Measurements from ENCODE around the gene CYTH4. TPM values are rescaled to one million over a fixed set of nuclear protein-coding genes. Genes with fewer than 3 reads are reported as not detected.

Gene CYTH4
- total RNA-seq, 1 experiment from 2014 or later: 3.8 TPM

DNA sequence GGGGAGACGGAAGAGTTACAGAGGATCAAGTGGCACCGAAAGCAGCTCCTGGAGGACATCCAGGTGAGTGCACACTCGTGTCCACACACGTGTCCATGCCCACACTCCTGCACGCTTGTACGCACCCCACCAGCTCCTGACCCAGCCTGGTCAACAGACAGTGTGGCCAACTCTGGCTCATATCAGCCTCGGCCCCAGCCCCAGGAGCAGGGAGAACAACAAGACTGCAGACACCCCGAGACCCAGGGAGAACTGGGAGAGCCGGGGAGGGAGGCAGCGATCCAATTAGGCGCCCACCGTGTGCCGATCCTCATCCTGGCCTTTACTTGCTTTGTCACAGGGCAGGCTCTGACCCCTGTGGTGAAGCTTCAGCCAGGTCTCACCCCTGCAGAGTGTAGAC, 10.3 kb downstream of the CYTH4 start (continued):
- TF ChIP-seq ZBTB33 (IDR thresholded peaks at IDR 0.05; ENCODE audit: extremely low read depth, insufficient replicate concordance, low read length) (no peak), ATF3 (IDR thresholded peaks at IDR 0.05) (no peak), REST (IDR thresholded peaks at IDR 0.05; ENCODE audit: low read depth) (no peak), SIN3A (IDR thresholded peaks at IDR 0.05; ENCODE audit: low read depth) (no peak)

DNA sequence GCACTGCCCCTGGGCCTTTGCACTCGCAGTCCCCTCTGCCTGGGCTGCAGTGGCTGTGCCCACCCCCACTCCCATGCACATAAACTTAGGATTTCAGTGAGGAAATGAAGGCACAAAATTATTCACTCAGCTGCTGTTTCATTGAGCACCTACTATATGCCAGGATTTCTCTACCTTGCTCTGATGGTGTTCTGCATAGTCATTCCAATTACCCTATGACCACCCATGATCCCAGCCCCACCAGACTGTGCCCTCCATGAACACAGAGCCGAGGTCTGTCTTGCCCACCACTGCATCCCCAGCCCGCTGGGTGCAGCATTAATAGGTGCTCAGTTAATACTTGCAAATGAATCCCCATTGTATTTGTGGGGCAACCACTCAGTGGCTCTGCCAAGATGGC, 10.9 kb downstream of the CYTH4 start:
- Histone ChIP-seq H3K4me3 (replicated peaks in 1 of 2; ENCODE audit: low read depth in 1 of 2, low read length in 2 of 2) (no peak overlapping the region), H3K27ac (ENCODE audit: low read depth, low read length) (no peak overlapping the region), H2AFZ (ENCODE audit: low read depth, low read length, poor library complexity, severe bottlenecking) (no peak overlapping the region), H3K9me2 (ENCODE audit: insufficient read depth) (no peaks in the 10 kb centered on the region), H3K4me1 (ENCODE audit: control insufficient read depth in 1 of 2, insufficient read depth in 2 of 2, low read length in 2 of 2) (peaks cover 10 to 25% of the 10 kb centered on the region in 2 experiments; a peak in 3 of 4 replicates), H3K9ac (ENCODE audit: low read length) (no peak overlapping the region), H4K20me1 (ENCODE audit: insufficient read depth) (no peaks in the 10 kb centered on the region), H3K79me2 (ENCODE audit: insufficient read depth, low read length) (no peaks in the 10 kb centered on the region), H3K4me2 (ENCODE audit: low read length) (no peak overlapping the region), H3K27me3 (ENCODE audit: insufficient read depth, low read length) (no peaks in the 10 kb centered on the region), H3K36me3 (ENCODE audit: control insufficient read depth in 1 of 2, insufficient read depth in 2 of 2, low read length in 2 of 2) (no peaks in the 10 kb centered on the region), H3K9me3 (ENCODE audit: control insufficient read depth in 1 of 2, insufficient read depth in 1 of 2, low read depth in 1 of 2, low read length in 2 of 2) (peaks cover 0 to 9% of the 10 kb centered on the region in 2 experiments; a peak in 1 of 4 replicates)
- TF ChIP-seq ZNF274 (IDR thresholded peaks at IDR 0.05; ENCODE audit: low read depth, low read length) (no peak), FOSL1 (IDR thresholded peaks at IDR 0.05; ENCODE audit: low read depth) (no peak), ZBTB33 (IDR thresholded peaks at IDR 0.05; ENCODE audit: extremely low read depth, insufficient replicate concordance, low read length) (no peak), CEBPB (IDR thresholded peaks at IDR 0.05; ENCODE audit: low read depth) (no peak), EZH2phosphoT487 (IDR thresholded peaks at IDR 0.05; ENCODE audit: borderline replicate concordance) (no peak), JUND (IDR thresholded peaks at IDR 0.05) (no peak), SIN3A (IDR thresholded peaks at IDR 0.05; ENCODE audit: low read depth) (no peak), REST (IDR thresholded peaks at IDR 0.05; ENCODE audit: low read depth) (no peak), EGR1 (IDR thresholded peaks at IDR 0.05; ENCODE audit: low read depth) (no peak), ELF1 (IDR thresholded peaks at IDR 0.05; ENCODE audit: borderline replicate concordance, low read depth) (no peak)
- ChIA-PET CTCF (no interaction called here), RAD21 (ENCODE audit: low non-redundant PET in 1 of 2, low total read pairs in 2 of 2, uncharacterized antibody in 2 of 2, unreplicated experiment in 2 of 2) (no interaction called here), POLR2A (no interaction called here)
- DNase-seq (ENCODE audit: low read depth, low spot score): no peak
- ATAC-seq: no peak
- intact Hi-C loops (cut with micrococcal nuclease): no loop called here
- BruUV-seq (replicated peaks): no TSS peak

All from HCT116 (cell line).